HepG2 (cell line): ENCODE results near the gene RHBDD3.

ENCODE experiments used
- CEBPZ ChIP-seq: IDR thresholded peaks from 2 replicates; pipeline ENCODE4 v1.6.1; 2012; ENCODE audit warnings: low read length, improper control_type of control experiment
- CREM ChIP-seq, 2 experiments: sonication (generic) in 1 of 2; formaldehyde crosslinking in 1 of 2; IDR thresholded peaks; 2 replicates each; pipeline versions ENCODE4 v1.4.0 to v1.6.1; 2016 to 2020; ENCODE audit warnings: antibody characterized with exemption in 1 of 2, mild to moderate bottlenecking in 1 of 2, missing genetic modification reagents in 1 of 2
- ELK4 ChIP-seq: sonication (generic); formaldehyde crosslinking; IDR thresholded peaks from 2 replicates; pipeline ENCODE4 v1.9.0; 2021; ENCODE audit warnings: missing genetic modification reagents, borderline replicate concordance
- HBP1 ChIP-seq: IDR thresholded peaks from 2 replicates; pipeline ENCODE4 v1.6.1; 2016; ENCODE audit warnings: low read depth, control low read depth
- HES4 ChIP-seq: sonication (generic); formaldehyde crosslinking; IDR thresholded peaks from 2 replicates; pipeline ENCODE4 v1.9.0; 2021; ENCODE audit warnings: mild to moderate bottlenecking, missing genetic modification reagents, borderline replicate concordance
- KMT2B ChIP-seq: IDR thresholded peaks from 2 replicates; pipeline ENCODE4 v1.6.1; 2016; ENCODE audit warnings: missing genetic modification reagents, missing compliant biosample characterization
- TBL1XR1 ChIP-seq: fragments of 150-350 bp; IDR thresholded peaks from 2 replicates; pipeline ENCODE4 v1.6.1; 2014; ENCODE audit warnings: borderline replicate concordance, low read length; ENCODE audit not compliant: partially characterized antibody
- TEAD2 ChIP-seq: sonication (generic); formaldehyde crosslinking; IDR thresholded peaks from 2 replicates; pipeline ENCODE4 v1.9.0; 2021; ENCODE audit warnings: missing genetic modification reagents
- ZFP1 ChIP-seq: IDR thresholded peaks from 2 replicates; pipeline ENCODE4 v1.6.1; 2016
- ZNF3 ChIP-seq: IDR thresholded peaks from 2 replicates; pipeline ENCODE4 v1.7.0; 2017; ENCODE audit warnings: inconsistent platforms
- ZNF354B ChIP-seq: sonication (generic); formaldehyde crosslinking; IDR thresholded peaks from 2 replicates; pipeline ENCODE4 v1.8.0; 2022; ENCODE audit warnings: mild to moderate bottlenecking, missing genetic modification reagents
- ZNF407 ChIP-seq: sonication (generic); formaldehyde crosslinking; IDR thresholded peaks from one replicate; pipeline ENCODE4 v1.5.1; 2020; ENCODE audit warnings: mild to moderate bottlenecking, missing genetic modification reagents; ENCODE audit errors: not compliant biosample characterization
- ZNF44 ChIP-seq: sonication (generic); formaldehyde crosslinking; IDR thresholded peaks from 2 replicates; pipeline ENCODE4 v1.5.1; 2020; ENCODE audit warnings: mild to moderate bottlenecking, missing genetic modification reagents

- TF ChIP-seq TBL1XR1 (no peak), CEBPZ (no peak), KMT2B (no peak), CREM (IDR thresholded peaks at IDR 0.05) (no peak), CREM (CRISPR knock-in tag; IDR thresholded peaks at IDR 0.05) (no peak), ZNF354B (CRISPR knock-in tag) (no peak), ZFP1 (no peak), ZNF3 (CRISPR knock-in tag) (no peak), ZNF44 (no peak), ELK4 (no peak), TEAD2 (no peak), HBP1 (CRISPR knock-in tag) (no peak), HES4 (CRISPR knock-in tag) (no peak), ZNF407 (CRISPR knock-in tag) (no peak)
These were observed 42.5 kb upstream of the RHBDD3 start for GRCh38 chr22:29310065-29310862.
